K562 (cell line): ENCODE data around the gene SAP130. TPM values are rescaled to one million over a fixed set of nuclear protein-coding genes. Genes with fewer than 3 reads are reported as not detected.

Source experiments
- ATF7 ChIP-seq: fragments of 450-650 bp; IDR thresholded peaks from 2 replicates; pipeline ENCODE4 v1.7.1; 2014; ENCODE audit warnings: mild to moderate bottlenecking, moderate library complexity
- BACH1 ChIP-seq: fragments of 200-800 bp; sonication (Bioruptor generic); IDR thresholded peaks from 2 replicates; pipeline ENCODE4 v1.6.1; 2016; ENCODE audit warnings: missing genetic modification characterization, missing compliant biosample characterization
- CBX8 ChIP-seq: fragments of 200-600 bp; sonication (generic); IDR thresholded peaks from 2 replicates; pipeline ENCODE4 v1.6.1; 2012; ENCODE audit warnings: borderline replicate concordance, mixed run types, low read depth, mild to moderate bottlenecking, moderate library complexity, mixed read lengths, low read length, control low read depth, inconsistent platforms; ENCODE audit not compliant: poor library complexity, severe bottlenecking; ENCODE audit errors: extremely low read depth
- DMBX1 ChIP-seq: fragments of 250-450 bp; sonication (Bioruptor Pico); IDR thresholded peaks from 2 replicates; pipeline ENCODE4 v1.8.0; 2022; ENCODE audit warnings: inconsistent platforms, mild to moderate bottlenecking, moderate library complexity, borderline replicate concordance
- HCFC1 ChIP-seq: IDR thresholded peaks from 2 replicates; pipeline ENCODE4 v1.6.1; 2012; ENCODE audit warnings: low read depth, low read length, improper control_type of control experiment
- KLF13 ChIP-seq: fragments of 450-650 bp; IDR thresholded peaks from 2 replicates; pipeline ENCODE4 v1.6.1; 2016; ENCODE audit warnings: missing genetic modification characterization, low read depth, mild to moderate bottlenecking, missing compliant biosample characterization, moderate library complexity, borderline replicate concordance
- MCM2 ChIP-seq: fragments of 450-650 bp; IDR thresholded peaks from 2 replicates; pipeline ENCODE4 v1.6.1; 2017; ENCODE audit warnings: low read depth, mild to moderate bottlenecking
- MYC ChIP-seq, 2 experiments: fragments of 250-450 bp in 1 of 2; sonication (Bioruptor Pico) in 1 of 2; IDR thresholded peaks; 2 replicates each; pipeline versions ENCODE4 v1.5.1 to v1.6.1; 2012 to 2021; ENCODE audit warnings: low read depth in 2 of 2, borderline replicate concordance in 1 of 2, improper control_type of control experiment in 1 of 2, low read length in 1 of 2, mild to moderate bottlenecking in 1 of 2, moderate library complexity in 1 of 2
- RAD51 ChIP-seq: fragments of 450-650 bp; IDR thresholded peaks from 2 replicates; pipeline ENCODE4 v1.7.1; 2016; ENCODE audit warnings: low read depth, mild to moderate bottlenecking, borderline replicate concordance
- SMAD1 ChIP-seq: fragments of 150-350 bp; IDR thresholded peaks from 2 replicates; pipeline ENCODE4 v1.6.1; 2014; ENCODE audit warnings: low read length, low read depth; ENCODE audit not compliant: partially characterized antibody
- SMAD4 ChIP-seq: fragments of 250-450 bp; sonication (Bioruptor Pico); conservative IDR thresholded peaks from 2 replicates; pipeline ENCODE4 v1.8.0; 2021; ENCODE audit warnings: inconsistent platforms, mild to moderate bottlenecking, moderate library complexity
- SMARCE1 ChIP-seq: fragments of 450-650 bp; IDR thresholded peaks from 2 replicates; pipeline ENCODE4 v1.7.1; 2016; ENCODE audit warnings: mild to moderate bottlenecking
- SRSF7 ChIP-seq: fragments of 200-400 bp; formaldehyde crosslinking; optimal IDR thresholded peaks from 2 replicates; pipeline ENCODE3; 2017; ENCODE audit warnings: mild to moderate bottlenecking, low read depth, low read length
- ZEB2 ChIP-seq: fragments of 450-650 bp; IDR thresholded peaks from 2 replicates; pipeline ENCODE4 v1.6.1; 2016
- ZNF197 ChIP-seq: fragments of 200-800 bp; sonication (Bioruptor generic); IDR thresholded peaks from 2 replicates; pipeline ENCODE4 v1.6.1; 2016; ENCODE audit warnings: low read depth, missing genetic modification characterization, missing compliant biosample characterization
- ZNF507 ChIP-seq: conservative IDR thresholded peaks from 2 replicates; pipeline ENCODE4 v1.6.1; 2017; ENCODE audit warnings: missing genetic modification characterization, missing compliant biosample characterization
- ZNF79 ChIP-seq: fragments of 250-450 bp; sonication (Bioruptor Pico); IDR thresholded peaks from 2 replicates; pipeline ENCODE4 v1.4.0; 2020; ENCODE audit warnings: low read depth, mild to moderate bottlenecking, moderate library complexity
- ZSCAN32 ChIP-seq: fragments of 450-650 bp; formaldehyde crosslinking; IDR thresholded peaks from 2 replicates; pipeline ENCODE4 v1.4.0; 2020; ENCODE audit warnings: mild to moderate bottlenecking, moderate library complexity
- polyA plus RNA-seq, 8 experiments: library from polyadenylated mRNA; depleted of rRNA in 4 of 8; stranded (reverse) in 5 of 8; unstranded in 3 of 8; fragments of >200 nt; fragmentation: Nextera tagmentation in 2 of 8; fragmentation: Illumina TruSeq in 1 of 8; extraction: Ambion mirVana in 2 of 8; extraction: Trizol in 1 of 8; gene quantifications; 2 replicates each; pipeline versions ENCODE4 v1.2.1 to v1.2.3, GENCODE V29; 2011 to 2014; ENCODE audit warnings: inconsistent platforms in 1 of 8, missing spikeins in 1 of 8
- total RNA-seq, 7 experiments: library from RNA; depleted of rRNA in 6 of 7; stranded (reverse); fragments of >200 nt in 6 of 7; fragmentation: Illumina TruSeq in 2 of 7; extraction: Trizol in 2 of 7; gene quantifications; 2 replicates each; pipeline versions ENCODE4 v1.2.1 to v1.2.3, GENCODE V29; 2011 to 2021; ENCODE audit warnings: low replicate concordance in 1 of 7
- TF ChIP-seq, protein P1 (sequence below): fragments of 200-800 bp; sonication (Bioruptor generic); IDR thresholded peaks from 2 replicates; pipeline ENCODE4 v1.6.1; 2017; ENCODE audit warnings: missing genetic modification characterization, missing compliant biosample characterization
- TF ChIP-seq, protein P2 (sequence below): fragments of 450-650 bp; IDR thresholded peaks from one replicate; pipeline ENCODE4 v1.6.1; 2018; ENCODE audit warnings: mild to moderate bottlenecking, moderate library complexity; ENCODE audit not compliant: partially characterized antibody
- TF ChIP-seq, protein P3 (sequence below): fragments of 450-650 bp; formaldehyde crosslinking; IDR thresholded peaks from 2 replicates; pipeline ENCODE4 v1.4.0; 2022; ENCODE audit warnings: mild to moderate bottlenecking, moderate library complexity
- TF ChIP-seq, protein P4 (sequence below): fragments of 250-450 bp; sonication (Bioruptor Pico); IDR thresholded peaks from 2 replicates; pipeline ENCODE4 v1.8.0; 2022; ENCODE audit warnings: moderate library complexity, mild to moderate bottlenecking, inconsistent platforms
- TF ChIP-seq, protein P5 (sequence below): sonication (generic); formaldehyde crosslinking; IDR thresholded peaks from 2 replicates; pipeline ENCODE4 v1.8.1; 2022; ENCODE audit warnings: missing genetic modification reagents

SAP130 gene
- total and polyA plus RNA-seq, 9 of the 15 experiments (the other 6 are each of a cell fraction or from before 2014, with no cell fraction given), result 4.5 to 33.4 (median 7.4) TPM

DNA sequence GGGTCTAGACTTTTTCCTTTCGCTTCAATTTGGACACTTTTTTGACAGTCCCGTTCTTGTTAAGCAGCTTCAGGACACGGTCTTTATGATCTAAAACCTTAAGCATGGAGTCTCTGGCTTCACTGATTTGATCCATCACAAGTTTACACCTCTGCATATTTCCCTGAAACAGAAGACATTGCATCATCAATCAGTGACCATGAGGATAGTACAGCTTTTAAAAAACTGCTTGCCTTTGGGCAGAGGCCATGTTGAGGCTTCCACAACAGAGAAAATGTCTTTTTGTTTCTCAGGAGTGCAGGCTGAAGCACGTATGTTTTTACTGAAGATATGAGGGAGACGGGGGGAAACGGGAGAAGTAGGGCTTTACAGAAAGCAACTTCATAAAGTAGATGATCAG is 85.9 kb downstream of the SAP130 start (continued):
- TF ChIP-seq CBX8 (no peak), SMAD4 (CRISPR knock-in tag) (peak; percentile 81), HCFC1 (no peak), RAD51 (no peak), DMBX1 (peak; percentile 89; the same call in 1 of the 2 replicates), ZNF197 (CRISPR knock-in tag) (peak; percentile 47; the same call in 1 of the 2 replicates), ATF7 (0 out of 2 replicates have a peak, but pooled peaks have one; percentile 42), ZEB2 (no peak), KLF13 (tag) (no peak), BACH1 (no peak), SMAD1 (no peak), SRSF7 (no peak), ZNF507 (no peak), MYC (IDR thresholded peaks at IDR 0.05; ENCODE audit: low read depth, low read length) (peak; percentile 63), MYC (CRISPR knock-in tag; IDR thresholded peaks at IDR 0.05; ENCODE audit: borderline replicate concordance, low read depth) (no peak), ZSCAN32 (CRISPR knock-in tag) (0 out of 2 replicates have a peak, but pooled peaks have one; percentile 44), ZNF79 (CRISPR knock-in tag) (no peak), SMARCE1 (no peak), MCM2 (no peak)
- TF ChIP-seq, protein P1, sequence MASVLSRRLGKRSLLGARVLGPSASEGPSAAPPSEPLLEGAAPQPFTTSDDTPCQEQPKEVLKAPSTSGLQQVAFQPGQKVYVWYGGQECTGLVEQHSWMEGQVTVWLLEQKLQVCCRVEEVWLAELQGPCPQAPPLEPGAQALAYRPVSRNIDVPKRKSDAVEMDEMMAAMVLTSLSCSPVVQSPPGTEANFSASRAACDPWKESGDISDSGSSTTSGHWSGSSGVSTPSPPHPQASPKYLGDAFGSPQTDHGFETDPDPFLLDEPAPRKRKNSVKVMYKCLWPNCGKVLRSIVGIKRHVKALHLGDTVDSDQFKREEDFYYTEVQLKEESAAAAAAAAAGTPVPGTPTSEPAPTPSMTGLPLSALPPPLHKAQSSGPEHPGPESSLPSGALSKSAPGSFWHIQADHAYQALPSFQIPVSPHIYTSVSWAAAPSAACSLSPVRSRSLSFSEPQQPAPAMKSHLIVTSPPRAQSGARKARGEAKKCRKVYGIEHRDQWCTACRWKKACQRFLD (CRISPR knock-in tag), result no peak; the same call in 1 of the 2 replicates
- TF ChIP-seq, protein P2, sequence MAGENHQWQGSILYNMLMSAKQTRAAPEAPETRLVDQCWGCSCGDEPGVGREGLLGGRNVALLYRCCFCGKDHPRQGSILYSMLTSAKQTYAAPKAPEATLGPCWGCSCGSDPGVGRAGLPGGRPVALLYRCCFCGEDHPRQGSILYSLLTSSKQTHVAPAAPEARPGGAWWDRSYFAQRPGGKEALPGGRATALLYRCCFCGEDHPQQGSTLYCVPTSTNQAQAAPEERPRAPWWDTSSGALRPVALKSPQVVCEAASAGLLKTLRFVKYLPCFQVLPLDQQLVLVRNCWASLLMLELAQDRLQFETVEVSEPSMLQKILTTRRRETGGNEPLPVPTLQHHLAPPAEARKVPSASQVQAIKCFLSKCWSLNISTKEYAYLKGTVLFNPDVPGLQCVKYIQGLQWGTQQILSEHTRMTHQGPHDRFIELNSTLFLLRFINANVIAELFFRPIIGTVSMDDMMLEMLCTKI, result no peak
- TF ChIP-seq, protein P3, sequence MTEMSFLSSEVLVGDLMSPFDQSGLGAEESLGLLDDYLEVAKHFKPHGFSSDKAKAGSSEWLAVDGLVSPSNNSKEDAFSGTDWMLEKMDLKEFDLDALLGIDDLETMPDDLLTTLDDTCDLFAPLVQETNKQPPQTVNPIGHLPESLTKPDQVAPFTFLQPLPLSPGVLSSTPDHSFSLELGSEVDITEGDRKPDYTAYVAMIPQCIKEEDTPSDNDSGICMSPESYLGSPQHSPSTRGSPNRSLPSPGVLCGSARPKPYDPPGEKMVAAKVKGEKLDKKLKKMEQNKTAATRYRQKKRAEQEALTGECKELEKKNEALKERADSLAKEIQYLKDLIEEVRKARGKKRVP, result peak; percentile 74; the same call in 1 of the 2 replicates
- TF ChIP-seq, protein P4, sequence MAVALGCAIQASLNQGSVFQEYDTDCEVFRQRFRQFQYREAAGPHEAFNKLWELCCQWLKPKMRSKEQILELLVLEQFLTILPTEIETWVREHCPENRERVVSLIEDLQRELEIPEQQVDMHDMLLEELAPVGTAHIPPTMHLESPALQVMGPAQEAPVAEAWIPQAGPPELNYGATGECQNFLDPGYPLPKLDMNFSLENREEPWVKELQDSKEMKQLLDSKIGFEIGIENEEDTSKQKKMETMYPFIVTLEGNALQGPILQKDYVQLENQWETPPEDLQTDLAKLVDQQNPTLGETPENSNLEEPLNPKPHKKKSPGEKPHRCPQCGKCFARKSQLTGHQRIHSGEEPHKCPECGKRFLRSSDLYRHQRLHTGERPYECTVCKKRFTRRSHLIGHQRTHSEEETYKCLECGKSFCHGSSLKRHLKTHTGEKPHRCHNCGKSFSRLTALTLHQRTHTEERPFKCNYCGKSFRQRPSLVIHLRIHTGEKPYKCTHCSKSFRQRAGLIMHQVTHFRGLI (CRISPR knock-in tag), result no peak
- TF ChIP-seq, protein P5, sequence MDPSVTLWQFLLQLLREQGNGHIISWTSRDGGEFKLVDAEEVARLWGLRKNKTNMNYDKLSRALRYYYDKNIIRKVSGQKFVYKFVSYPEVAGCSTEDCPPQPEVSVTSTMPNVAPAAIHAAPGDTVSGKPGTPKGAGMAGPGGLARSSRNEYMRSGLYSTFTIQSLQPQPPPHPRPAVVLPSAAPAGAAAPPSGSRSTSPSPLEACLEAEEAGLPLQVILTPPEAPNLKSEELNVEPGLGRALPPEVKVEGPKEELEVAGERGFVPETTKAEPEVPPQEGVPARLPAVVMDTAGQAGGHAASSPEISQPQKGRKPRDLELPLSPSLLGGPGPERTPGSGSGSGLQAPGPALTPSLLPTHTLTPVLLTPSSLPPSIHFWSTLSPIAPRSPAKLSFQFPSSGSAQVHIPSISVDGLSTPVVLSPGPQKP (CRISPR knock-in tag), result no peak
